PC-3 (cell line): ENCODE measurements around the gene FBXO48.

ENCODE experiments used
- EZH2 ChIP-seq: fragments of 300-600 bp; sonication (generic); IDR thresholded peaks from one replicate; pipeline ENCODE4 v1.6.1; 2017; ENCODE audit warnings: antibody characterized with exemption, mild to moderate bottlenecking, low read length; ENCODE audit not compliant: unreplicated experiment
- EZH2phosphoT487 ChIP-seq: fragments of 300-600 bp; sonication (generic); IDR thresholded peaks from 2 replicates; pipeline ENCODE4 v1.6.1; 2018; ENCODE audit warnings: mild to moderate bottlenecking, antibody characterized with exemption, low read length, borderline replicate concordance
- TF ChIP-seq, protein P1 (sequence below): fragments of 300-600 bp; sonication (generic); conservative IDR thresholded peaks from 2 replicates; pipeline ENCODE4 v1.5.1; 2017; ENCODE audit warnings: antibody characterized with exemption, low read depth, mild to moderate bottlenecking, low read length

DNA sequence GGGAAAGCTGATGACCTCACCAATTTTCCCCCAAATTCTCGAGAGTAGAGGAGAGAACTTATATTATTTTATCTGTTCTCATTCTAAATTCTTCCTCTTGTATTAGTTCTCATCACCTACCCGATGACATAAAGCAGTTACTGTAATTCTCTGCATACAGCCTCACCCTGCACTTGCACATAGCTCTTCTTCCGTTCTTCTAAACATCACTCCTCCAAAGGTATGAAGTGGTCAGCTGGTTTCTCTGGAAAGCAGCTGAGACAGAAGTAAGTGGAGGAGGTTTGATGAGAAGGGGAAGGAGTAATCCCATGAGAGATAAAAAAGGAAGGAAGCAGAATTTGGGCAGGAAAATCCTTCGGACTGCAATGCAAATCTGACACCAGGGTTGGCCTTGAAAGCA lies 39.0 kb downstream of the FBXO48 start:
- TF ChIP-seq, protein P1, sequence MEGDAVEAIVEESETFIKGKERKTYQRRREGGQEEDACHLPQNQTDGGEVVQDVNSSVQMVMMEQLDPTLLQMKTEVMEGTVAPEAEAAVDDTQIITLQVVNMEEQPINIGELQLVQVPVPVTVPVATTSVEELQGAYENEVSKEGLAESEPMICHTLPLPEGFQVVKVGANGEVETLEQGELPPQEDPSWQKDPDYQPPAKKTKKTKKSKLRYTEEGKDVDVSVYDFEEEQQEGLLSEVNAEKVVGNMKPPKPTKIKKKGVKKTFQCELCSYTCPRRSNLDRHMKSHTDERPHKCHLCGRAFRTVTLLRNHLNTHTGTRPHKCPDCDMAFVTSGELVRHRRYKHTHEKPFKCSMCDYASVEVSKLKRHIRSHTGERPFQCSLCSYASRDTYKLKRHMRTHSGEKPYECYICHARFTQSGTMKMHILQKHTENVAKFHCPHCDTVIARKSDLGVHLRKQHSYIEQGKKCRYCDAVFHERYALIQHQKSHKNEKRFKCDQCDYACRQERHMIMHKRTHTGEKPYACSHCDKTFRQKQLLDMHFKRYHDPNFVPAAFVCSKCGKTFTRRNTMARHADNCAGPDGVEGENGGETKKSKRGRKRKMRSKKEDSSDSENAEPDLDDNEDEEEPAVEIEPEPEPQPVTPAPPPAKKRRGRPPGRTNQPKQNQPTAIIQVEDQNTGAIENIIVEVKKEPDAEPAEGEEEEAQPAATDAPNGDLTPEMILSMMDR = no peak
- TF ChIP-seq EZH2 (no peak), EZH2phosphoT487 (no peak)
